ENCODE results near the gene SRGAP2C. TPM values are rescaled to one million over a fixed set of nuclear protein-coding genes. Genes with fewer than 3 reads are reported as not detected.
"Not testable (repeated sequence)": the region's sequence is repeated elsewhere in the genome, so short reads cannot be mapped to it uniquely, and the experiment has no call there.

Gene SRGAP2C
- total and polyA plus RNA-seq, 3 donors from 2014 or later: 1.5 to 13.0 (median 8.0) TPM

- H3K27me3 ChIP-seq; intact Hi-C loops (cut with DNase I; ENCODE audit: low total_unique reads); H3K4me3 ChIP-seq; H3K4me1 ChIP-seq; H3K36me3 ChIP-seq (ENCODE audit: low read depth, missing control alignments); H3K9me3 ChIP-seq; DNase-seq; H3K27ac ChIP-seq: not testable (repeated sequence)
- no CpG with 5 or more reads among the region's 2 CpGs for WGBS, 2 donors
These were observed 7.7 kb downstream of the SRGAP2C start for GRCh38 chr1:121192512-121192911.

GRCh38 chr1:121197095-121197882, 12.5 kb downstream of the SRGAP2C start:
- WGBS, 2 donors: 94 to 96% methylated on average over 3 of the region's 7 CpGs
- intact Hi-C loops (cut with DNase I; ENCODE audit: low total_unique reads); H3K36me3 ChIP-seq (ENCODE audit: low read depth, missing control alignments): not testable (repeated sequence)

GRCh38 chr1:121199763-121200162, 15.0 kb downstream of the SRGAP2C start:
- DNase-seq; H3K4me1 ChIP-seq; intact Hi-C loops (cut with DNase I; ENCODE audit: low total_unique reads); H3K36me3 ChIP-seq (ENCODE audit: low read depth, missing control alignments); H3K27me3 ChIP-seq; H3K9me3 ChIP-seq; H3K27ac ChIP-seq; H3K4me3 ChIP-seq: not testable (repeated sequence)
- WGBS, 2 donors: 100% methylated on average over 1 of the region's 3 CpGs

More at GRCh38 chr1:121197095-121197882, 12.5 kb downstream of the SRGAP2C start:
- not testable (repeated sequence) for H3K27ac ChIP-seq, H3K9me3 ChIP-seq, H3K4me3 ChIP-seq, H3K27me3 ChIP-seq, DNase-seq, H3K4me1 ChIP-seq

- H3K4me3 ChIP-seq: not testable (repeated sequence)
These were observed 15.5 kb downstream of the SRGAP2C start for GRCh38 chr1:121200232-121200631.

GRCh38 chr1:121200985-121201981, 16.5 kb downstream of the SRGAP2C start:
- intact Hi-C loops (cut with DNase I; ENCODE audit: low total_unique reads); H3K27me3 ChIP-seq; H3K4me3 ChIP-seq; H3K36me3 ChIP-seq (ENCODE audit: low read depth, missing control alignments); H3K4me1 ChIP-seq; H3K27ac ChIP-seq; H3K9me3 ChIP-seq: not testable (repeated sequence)
- WGBS, 2 donors: 64 to 79% methylated on average over 9 of the region's 13 CpGs
- peak; percentile 12 for DNase-seq

More at GRCh38 chr1:121200232-121200631, 15.5 kb downstream of the SRGAP2C start:
- H3K4me1 ChIP-seq; DNase-seq; H3K36me3 ChIP-seq (ENCODE audit: low read depth, missing control alignments); H3K9me3 ChIP-seq; intact Hi-C loops (cut with DNase I; ENCODE audit: low total_unique reads); H3K27me3 ChIP-seq; H3K27ac ChIP-seq: not testable (repeated sequence)
- WGBS, 2 donors: no CpG with 5 or more reads among the region's 1 CpG

GRCh38 chr1:121202986-121203385, 18.2 kb downstream of the SRGAP2C start:
- intact Hi-C loops (cut with DNase I; ENCODE audit: low total_unique reads); DNase-seq; H3K4me3 ChIP-seq; H3K9me3 ChIP-seq; H3K27ac ChIP-seq; H3K27me3 ChIP-seq; H3K4me1 ChIP-seq; H3K36me3 ChIP-seq (ENCODE audit: low read depth, missing control alignments): not testable (repeated sequence)
- WGBS, 2 donors: 94 to 96% methylated on average over 3 of the region's 3 CpGs

- H3K4me1 ChIP-seq; H3K4me3 ChIP-seq; H3K27ac ChIP-seq; H3K36me3 ChIP-seq (ENCODE audit: low read depth, missing control alignments); H3K9me3 ChIP-seq; DNase-seq; intact Hi-C loops (cut with DNase I; ENCODE audit: low total_unique reads); H3K27me3 ChIP-seq: not testable (repeated sequence)
- 48 to 67% methylated on average over 1 of the region's 8 CpGs for WGBS, 2 donors
These were observed 21.3 kb downstream of the SRGAP2C start for GRCh38 chr1:121205786-121206711.

GRCh38 chr1:121207328-121207727, 22.6 kb downstream of the SRGAP2C start:
- H3K4me3 ChIP-seq; H3K27ac ChIP-seq; H3K36me3 ChIP-seq (ENCODE audit: low read depth, missing control alignments); intact Hi-C loops (cut with DNase I; ENCODE audit: low total_unique reads); H3K9me3 ChIP-seq; H3K27me3 ChIP-seq; H3K4me1 ChIP-seq; DNase-seq: not testable (repeated sequence)
- 96 to 100% methylated on average over 1 of the region's 2 CpGs for WGBS, 2 donors

- H3K4me1 ChIP-seq; H3K4me3 ChIP-seq; H3K36me3 ChIP-seq (ENCODE audit: low read depth, missing control alignments); H3K27ac ChIP-seq; H3K27me3 ChIP-seq; H3K9me3 ChIP-seq; DNase-seq; intact Hi-C loops (cut with DNase I; ENCODE audit: low total_unique reads): not testable (repeated sequence)
- 93 to 95% methylated on average over 5 of the region's 6 CpGs for WGBS, 2 donors
These were observed 23.6 kb downstream of the SRGAP2C start for GRCh38 chr1:121208375-121208774.

- H3K27me3 ChIP-seq; H3K36me3 ChIP-seq (ENCODE audit: low read depth, missing control alignments); DNase-seq; H3K27ac ChIP-seq; intact Hi-C loops (cut with DNase I; ENCODE audit: low total_unique reads); H3K4me1 ChIP-seq; H3K4me3 ChIP-seq; H3K9me3 ChIP-seq: not testable (repeated sequence)
- 87 to 90% methylated on average over 2 of the region's 2 CpGs for WGBS, 2 donors
These were observed 26.0 kb downstream of the SRGAP2C start for GRCh38 chr1:121210778-121211177.

- H3K27me3 ChIP-seq; H3K27ac ChIP-seq; H3K4me1 ChIP-seq; H3K36me3 ChIP-seq (ENCODE audit: low read depth, missing control alignments); H3K9me3 ChIP-seq; DNase-seq; intact Hi-C loops (cut with DNase I; ENCODE audit: low total_unique reads); H3K4me3 ChIP-seq: not testable (repeated sequence)
- WGBS, 2 donors: 67 to 75% methylated on average over 1 to 3 of the region's 9 CpGs
These were observed 28.7 kb downstream of the SRGAP2C start for GRCh38 chr1:121213491-121213890.
